Amniotic stem cell (primary cell): ENCODE results near the gene TNFRSF13B.
"Not testable (repeated sequence)": the region's sequence is repeated elsewhere in the genome, so short reads cannot be mapped to it uniquely, and the experiment has no call there.

Source experiments
- DNase-seq: peaks from one replicate; lab custom pipeline; 2025; lab: John Stamatoyannopoulos, UW

TNFRSF13B gene

DNA sequence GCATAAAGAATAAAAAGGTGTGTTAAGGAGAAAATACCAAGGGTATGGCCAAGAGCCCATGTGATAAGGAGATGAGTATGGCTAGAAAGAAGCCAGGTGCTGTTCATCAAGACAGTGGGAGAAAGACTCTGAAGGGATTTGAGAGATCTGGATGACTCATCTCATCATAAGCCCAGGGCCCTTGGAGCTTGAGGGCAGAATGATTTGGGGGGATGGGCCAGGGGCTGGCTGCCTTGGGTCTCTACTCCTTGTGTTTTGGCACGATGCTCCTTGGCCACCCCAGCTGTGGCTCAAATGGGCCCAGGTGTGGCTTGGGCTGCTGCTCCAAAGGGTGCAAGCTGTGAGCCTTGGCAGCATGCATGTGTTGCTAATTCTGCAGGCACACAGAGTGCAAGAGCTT, 14.5 kb upstream of the TNFRSF13B start:
- no peak for DNase-seq

DNA sequence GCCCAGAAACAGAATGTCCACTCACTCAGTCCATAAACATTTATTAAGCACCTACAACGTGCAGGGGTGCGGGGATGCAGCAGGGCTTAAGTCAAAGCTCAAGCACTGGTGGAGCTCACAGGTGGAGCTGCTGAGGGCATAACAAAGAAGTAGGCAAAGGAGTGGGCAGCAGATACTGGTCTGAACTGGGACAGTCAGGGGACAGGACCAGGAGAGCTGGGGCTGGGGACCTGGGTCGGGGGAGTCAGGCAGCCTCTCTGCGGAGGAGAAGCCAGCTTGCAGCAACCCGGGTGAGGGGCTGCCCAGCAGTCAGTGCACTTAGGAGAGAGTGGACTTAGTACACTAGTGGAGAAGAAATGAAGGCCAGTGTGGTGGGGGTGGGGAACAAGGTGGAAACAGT, 10.0 kb upstream of the TNFRSF13B start:
- DNase-seq = no peak

DNA sequence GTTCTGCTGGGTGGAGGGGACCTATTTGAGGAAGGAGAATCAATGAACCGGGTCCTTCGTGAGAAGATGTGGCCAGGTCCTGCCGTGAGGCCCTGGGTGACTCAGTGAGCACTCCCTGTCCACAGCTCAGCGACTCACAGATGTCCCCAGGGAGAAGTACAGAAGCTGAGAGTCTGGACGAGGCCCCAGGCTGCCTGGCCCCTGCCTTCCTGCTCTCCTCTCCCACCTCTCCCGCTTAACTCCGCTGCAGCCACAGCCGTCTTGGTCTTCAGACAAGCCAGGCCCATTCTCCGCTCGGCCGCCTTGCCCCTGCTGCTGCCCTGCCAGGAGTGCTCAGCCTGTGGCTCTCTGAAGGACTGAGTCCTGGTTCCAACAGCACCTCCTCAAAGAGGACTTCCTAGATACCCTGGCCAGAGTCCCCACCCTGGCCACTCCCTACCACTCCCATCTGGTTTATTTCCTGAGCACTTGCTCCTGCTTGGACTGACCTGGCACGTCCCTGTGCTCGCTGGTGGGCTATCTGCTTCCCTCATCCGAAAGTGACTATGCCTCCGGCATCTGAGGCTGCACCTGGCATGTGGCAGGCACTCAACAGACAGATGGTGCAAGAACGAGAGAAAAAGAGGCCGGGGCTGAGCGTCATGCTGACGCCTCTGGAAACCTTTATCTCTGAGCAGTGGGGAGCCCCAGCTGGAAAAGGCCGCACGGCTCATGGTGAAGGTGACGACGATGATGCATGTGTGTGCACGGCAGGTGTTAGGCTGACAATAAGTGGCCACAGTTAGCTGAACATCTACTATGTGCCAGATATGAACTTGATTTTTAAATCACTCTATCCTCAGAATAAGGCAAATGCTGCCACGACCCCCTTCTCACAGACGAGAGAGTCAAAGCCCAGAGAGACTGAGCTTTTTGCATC, 9.2 kb upstream of the TNFRSF13B start:
- DNase-seq = no peak

DNA sequence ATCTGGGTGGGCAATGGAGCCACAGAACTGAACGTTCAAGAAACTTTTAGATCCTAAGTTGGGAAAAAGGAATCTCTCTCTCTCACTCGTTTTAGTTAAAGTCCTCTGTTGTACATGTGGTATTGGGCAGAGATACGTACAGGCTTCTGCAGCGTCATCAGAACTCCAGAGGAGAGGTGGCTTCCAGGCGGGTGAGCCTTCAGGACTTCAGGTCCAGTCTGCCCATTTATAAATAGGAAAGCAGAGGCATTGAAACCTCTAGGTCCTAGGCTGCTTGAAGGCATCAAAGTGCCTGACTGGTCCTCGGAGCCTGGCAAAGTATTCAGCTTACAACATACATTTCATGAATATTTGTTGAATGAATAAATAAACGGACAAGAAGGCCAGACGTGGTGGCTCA, 8.1 kb upstream of the TNFRSF13B start:
- DNase-seq = no peak

DNA sequence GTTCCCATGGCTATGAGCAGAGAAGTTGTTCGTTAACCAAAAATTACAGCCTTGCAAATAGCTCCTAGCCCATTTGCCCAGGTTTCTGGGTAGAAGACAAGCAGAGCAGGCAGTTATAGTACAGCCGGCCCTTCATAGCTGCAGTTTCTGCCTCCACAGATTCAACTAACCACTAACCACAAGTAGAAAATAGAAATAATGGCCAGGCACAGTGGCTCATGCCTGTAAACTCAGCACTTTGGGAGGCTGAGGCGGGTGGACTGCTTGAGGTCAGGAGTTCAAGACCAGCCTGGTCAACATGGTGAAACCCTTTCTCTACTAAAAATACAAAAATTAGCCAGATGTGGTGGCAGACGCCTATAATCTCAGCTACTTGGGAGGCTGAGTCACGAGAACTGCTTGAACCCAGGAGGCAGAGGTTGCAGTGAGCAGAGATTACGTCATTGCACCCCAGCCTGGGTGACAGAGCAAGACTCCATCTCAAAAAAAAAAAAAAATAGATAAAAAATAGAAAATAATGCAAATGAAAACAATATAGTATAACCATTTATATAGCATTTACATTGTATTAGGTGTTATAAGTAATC, 7.4 kb upstream of the TNFRSF13B start:
- DNase-seq = not testable (repeated sequence)

DNA sequence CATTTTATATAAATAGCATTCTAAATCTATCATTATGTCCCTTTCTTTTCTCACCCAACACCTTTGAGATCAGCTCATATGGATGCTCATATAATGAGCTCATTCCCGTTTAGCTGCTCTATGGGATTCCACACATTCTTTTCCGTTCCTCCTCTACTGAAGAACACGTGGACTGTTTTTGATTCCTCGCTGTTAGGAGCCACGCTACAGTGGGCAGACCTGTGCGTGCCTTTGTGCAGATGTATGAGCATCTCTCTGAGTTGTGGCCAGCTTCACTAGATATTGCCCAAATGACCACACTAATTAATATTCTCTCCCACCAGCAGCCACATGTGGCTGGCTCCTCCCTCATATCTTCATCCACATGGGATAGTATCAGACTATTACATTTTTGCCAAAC, 6.0 kb upstream of the TNFRSF13B start:
- no peak for DNase-seq

DNA sequence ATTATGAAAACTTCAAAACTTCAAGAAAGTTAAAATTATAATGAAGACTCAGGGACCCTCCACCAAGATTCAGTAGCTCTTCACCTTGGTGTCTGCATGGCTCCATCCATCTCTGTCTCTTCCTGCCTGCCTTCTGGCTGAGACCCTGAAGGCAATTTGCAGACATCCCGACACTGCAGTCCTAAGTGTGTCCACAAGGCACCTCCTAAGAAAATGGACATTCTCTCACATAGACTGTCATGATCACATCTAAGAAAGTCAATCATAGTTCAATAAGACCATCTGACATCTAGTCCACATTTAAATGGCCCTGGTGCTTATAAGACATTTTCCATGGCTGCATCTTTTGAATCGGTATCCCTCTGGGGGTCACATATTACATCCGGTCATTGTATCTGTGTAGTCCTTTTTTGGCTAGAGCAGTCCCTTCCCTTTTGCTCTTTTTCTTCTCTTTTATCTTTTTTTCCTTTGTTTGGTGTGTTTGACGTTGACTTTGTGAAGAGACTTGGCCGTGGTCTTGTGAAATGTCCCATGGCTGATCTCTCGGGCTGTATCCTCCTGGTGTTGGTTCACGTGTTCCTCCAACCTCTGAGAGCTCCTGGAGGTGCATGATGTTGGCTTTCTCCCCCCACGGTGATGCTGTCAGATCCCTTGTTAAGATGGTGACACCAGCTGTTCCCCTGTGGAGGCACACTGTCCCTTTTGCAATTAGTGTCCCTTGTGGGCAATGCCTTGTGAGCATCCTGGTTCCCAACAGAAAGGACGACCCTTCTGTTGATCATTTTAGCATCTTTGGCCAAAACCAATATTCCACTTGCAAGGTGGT, 5.0 kb upstream of the TNFRSF13B start:
- DNase-seq = no peak

DNA sequence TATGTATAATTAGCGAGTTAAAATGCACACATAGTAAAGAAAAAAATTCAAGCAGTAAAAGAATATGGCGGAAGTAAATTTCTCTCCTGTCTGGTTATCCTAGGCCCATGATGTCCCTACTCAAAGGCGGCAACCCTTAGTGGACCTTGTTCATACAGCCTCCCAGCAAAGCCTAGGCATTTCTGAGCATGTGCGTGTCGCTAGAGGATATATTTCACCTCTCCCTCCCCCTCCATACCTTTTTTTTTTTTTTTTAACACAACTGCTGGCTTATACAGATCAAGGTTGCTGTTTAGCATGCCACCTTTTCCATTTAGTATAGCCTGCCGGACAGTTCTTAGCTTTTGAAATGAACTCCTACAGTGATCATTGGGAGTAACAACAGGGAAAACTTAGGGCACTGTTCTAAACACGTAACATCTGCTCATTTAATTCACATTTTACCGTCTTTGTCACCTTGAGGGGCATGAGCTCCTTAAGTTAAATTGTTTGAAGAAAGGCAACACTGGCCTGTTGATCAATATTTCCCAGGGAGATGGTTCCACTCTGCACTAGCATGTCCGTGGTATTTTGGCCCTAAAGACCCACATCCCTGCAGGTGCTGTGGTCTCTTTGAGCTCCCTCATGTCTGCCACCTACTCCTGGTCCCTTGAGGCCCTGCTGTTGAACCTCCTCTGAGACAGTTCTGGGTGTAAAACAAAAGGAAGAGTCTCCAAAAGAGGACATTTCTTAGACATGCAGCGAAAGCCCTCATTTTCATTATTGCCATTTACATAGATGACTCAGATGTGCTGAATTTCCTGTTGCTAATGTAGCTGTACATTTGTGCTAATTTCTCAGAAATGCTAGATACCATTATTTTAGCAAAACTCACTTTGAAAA, 4.1 kb upstream of the TNFRSF13B start:
- no peak for DNase-seq

DNA sequence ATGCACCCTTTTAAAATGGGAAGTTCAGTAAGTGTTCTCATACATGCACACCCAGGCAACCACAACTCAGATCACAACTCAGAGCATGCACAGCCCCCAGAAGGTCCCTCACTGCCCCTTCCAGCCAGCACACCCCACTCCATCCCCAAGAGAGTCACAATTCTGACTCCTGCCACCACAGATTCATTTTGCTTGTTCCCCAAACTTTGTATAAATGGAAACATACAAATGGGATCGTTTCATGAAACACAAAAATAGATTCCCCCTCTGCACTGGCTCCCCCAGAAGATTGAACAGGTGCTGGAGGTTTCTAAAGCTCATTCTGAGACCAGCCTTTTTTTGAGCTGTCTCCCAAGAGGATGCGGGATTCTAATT, 3.3 kb upstream of the TNFRSF13B start:
- DNase-seq = no peak

DNA sequence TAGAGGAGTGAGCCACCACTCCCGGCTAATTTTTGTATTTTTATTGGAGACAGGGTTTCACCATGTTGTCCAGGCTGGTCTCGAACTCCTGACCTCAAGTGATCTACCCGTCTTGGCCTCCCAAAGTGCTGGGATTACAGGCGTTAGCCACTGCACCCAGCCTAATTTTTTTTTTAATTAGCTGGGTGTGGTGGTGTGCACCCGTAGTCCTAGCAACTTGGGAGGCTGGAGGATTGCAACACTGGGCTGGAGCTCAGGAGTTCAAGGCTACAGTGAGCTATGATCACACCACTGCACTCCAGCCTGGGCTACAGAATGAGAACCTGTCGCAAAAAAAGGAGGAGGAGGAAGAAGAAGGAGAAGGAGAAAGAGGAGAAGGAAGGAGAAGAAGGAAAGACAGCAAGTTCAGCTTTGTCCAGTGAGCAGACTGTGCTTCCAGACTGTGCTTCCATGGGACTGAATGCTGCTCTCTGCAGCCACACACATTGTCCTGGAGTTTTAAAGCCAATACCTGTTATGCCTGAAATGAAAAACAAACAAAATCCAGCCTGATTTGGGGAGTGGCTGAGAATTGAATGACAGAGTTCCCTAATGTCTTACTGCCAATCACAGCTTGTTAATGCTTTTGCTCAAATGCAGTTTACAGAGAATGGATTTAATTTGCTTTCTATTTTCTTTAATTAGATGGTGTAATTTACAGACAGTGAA, 2.8 kb upstream of the TNFRSF13B start:
- DNase-seq = no peak

DNA sequence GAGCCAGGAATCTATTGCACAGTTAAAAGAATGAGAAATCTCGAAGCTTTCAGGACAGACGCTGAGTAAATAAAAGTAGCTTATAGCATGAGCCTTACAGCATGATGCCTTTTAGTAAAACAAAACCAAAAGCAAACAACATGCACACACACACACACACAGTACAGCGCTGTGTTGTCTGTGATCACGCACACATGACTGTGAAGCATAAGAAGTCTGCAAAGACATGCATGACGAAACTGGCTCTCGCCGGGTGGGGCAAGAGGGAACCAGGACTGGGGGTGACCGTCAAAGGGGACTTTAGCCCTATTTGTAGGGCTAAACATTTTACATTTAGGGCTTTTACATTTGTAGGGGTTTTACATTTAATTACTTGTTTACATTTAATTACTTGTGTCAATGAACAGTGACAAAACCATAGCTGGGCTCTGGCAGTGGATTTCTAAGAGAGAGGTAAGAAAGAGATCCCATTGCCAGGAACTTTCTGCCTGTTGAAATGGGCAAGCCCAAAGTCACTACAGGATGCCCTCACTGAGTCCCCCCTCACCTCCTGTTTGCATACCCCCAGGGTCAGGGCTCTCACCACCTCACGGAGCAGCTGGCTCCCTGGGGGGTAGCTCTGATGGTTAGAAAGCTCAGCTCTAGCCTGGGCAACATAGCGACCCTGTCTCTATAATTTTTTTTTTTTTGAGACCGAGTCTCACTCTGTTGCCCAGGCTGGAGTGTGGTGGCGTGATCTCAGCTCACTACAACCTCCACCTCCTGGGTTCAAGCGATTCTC, 2.0 kb upstream of the TNFRSF13B start:
- DNase-seq = no peak

DNA sequence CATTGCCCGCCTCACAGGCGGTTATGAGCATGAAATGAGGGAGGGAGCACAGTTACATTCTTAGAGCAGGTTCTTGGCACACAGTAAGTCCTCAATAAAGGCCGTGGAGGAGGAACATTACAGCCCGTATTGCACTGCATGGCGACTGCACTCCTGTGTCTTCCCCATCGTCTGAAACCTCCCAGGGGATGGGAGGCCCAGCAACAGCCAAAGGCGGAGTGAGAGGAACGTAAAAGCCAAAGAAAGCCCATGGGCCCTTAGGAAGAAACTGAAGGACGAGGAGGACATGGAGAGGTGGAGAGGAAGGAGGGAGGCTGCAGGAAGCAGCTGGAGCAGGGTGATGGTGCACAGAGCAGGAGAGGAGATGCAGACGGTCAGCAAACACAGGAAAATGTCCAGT, 1.1 kb upstream of the TNFRSF13B start:
- DNase-seq = not testable (repeated sequence)

DNA sequence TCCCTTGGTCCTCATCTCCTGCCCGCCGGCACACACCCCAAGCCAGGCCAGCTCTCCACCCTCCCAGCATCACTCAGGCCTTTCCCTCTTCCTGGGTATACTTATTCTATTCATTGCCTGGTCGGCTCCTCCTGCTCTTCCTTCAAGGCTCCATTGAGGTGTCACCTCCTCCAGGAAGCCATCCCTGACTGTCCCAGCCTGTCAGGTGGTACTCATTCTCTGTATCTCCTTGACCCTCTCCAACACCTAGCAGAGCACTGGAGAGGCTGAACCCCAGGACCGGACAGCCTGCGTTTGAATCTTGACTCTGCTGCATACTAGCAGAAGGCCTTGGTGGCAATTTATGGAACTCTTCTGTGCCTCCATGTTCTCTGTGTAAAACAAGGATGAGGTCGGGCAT, 428 bp upstream of the TNFRSF13B start:
- no peak for DNase-seq

DNA sequence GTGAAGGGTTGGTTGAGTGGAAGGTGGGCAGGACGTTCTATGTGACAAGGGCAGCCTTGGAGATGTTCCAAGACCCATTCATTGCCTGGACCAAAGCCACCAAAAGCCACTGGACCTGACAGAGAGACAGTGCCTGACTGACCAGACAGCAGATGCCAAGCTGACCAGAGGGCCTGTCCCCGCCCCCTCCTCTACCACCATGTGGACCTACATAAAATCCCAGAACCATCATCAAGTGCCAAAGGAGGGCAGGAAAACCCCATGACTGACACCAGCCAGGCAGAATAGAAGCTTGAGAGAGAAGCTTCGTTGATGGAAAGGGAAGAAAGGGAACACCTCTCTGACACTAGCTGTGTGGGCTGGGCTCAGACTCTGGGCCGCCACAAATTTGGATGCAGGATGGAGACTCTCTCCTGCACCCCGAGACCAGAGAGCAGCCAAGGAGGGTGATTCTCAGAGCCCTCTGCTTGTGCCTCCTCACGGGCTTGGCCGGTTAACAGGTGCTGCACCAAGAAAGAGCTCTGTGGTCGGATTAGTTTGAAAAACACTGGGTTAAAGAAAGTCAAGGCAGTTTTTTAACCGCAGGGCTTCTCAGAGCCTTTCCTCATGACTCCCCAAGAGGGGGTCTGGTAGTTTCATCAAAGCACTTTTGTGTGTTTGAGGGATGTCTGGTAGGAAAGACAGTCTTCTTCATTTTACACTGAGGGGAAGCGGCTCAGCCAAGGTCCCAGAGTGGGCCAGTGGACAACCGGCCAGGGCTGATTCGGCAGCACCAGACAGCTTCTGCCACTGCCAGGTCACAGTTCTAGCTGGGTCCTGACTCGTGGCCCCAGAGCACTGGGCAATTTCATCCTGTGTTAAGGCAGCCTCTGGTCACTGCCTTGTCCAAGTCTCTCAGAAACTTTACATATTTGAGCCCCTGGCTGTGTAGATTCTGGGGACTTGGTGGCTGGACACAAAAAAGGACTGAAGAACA, 1.7 kb downstream of the TNFRSF13B start:
- DNase-seq = no peak

DNA sequence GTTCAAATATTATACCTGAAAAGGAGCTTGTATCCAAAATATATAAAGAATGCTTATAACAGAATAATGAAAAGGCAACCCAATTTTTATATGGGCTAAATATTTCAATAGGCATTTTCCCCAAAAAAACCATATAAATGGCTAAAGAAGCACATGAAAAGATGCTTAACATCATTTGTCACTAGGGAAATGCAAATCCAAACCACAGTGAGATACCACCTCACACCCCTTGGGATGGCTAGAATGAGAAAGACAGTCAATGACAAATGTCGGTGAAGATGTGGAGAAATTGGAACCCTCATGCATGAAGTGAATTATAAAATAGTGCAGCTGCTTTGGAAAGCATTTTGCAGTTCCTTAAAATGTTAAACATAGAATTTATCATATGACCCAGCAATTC, 3.1 kb downstream of the TNFRSF13B start:
- no peak for DNase-seq

DNA sequence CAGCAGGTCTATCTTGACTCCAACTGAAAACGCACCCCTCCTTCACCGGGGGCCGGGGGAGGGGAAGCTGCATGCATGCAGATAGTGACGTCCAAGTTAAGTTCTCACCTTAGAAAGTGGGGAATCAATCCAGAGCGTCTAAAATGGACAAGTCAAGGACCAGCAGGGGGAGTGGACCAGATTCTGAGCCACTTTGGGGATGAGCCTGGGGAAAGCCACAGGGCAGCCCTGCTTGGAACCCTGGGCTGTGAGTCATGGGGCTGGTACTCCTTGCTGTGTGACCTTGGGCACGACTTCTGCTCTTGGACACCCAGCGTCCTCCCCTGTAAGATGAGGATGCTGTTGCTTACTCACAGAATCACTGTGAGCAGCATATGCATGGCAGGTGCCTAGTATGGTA, 9.1 kb downstream of the TNFRSF13B start:
- no peak for DNase-seq

DNA sequence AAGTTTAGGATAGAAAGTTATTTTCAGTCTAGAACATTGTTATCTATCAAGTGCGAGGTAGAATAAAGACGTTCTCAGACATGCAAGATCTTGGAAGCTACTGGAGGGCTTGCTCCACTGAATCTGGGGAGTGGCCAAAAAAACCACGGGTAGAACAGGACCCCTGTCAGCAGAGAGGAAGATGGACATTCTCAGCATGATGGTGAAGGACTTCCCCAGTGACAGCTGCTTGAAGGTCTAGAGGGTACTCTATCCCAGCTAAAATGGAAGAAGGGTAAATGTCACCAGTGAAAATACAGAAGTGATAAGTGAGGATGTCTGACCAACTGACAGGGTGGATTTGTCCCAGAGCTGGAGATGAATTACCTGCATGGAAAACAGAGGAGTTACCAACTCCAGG, 10.1 kb downstream of the TNFRSF13B start:
- no peak for DNase-seq

DNA sequence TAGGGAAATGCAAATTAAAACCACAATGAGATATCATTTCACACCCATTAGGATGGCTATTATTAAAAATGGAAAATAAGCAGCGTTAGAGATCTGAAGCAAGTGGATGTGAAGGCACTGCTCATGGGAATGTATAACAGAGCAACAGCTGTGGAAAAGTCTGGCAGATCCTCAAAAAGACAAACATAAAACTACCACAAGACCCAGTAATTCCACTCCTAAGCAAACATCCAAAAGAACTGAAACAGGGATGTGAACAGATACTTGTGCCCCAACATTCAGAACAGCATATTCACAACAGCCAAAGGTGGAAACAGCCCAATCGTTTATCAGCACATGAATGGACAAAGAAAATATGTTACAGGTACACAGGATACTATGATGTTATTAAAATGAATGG, 10.9 kb downstream of the TNFRSF13B start:
- DNase-seq = not testable (repeated sequence)

DNA sequence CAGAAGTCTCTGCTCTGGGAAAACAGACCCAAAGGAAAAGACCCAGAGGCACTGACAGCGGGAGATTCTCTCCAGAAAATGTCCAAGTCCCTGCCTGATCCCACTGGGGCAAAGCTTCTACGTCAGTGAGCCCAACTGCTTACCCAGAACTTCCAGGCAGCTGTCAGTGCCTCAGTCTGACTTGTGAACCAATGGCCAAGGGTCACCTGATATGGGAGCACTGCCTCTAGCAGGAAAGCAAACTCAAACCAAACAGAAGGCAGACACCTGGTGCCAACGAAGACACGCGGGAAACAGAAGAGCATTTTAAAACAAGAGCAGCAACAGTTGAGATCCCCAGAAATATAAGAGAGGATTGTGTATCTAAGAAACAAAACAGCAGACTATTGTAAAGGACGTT, 16.9 kb downstream of the TNFRSF13B start:
- not testable (repeated sequence) for DNase-seq
